LHCN-M2 (cell line): ENCODE results near the gene RAMP3. TPM values are rescaled to one million over a fixed set of nuclear protein-coding genes. Genes with fewer than 3 reads are reported as not detected.
"Not testable (repeated sequence)": the region's sequence is repeated elsewhere in the genome, so short reads cannot be mapped to it uniquely, and the experiment has no call there.

Source experiments
- DNase-seq: peaks from one replicate; pipeline ENCODE4 v3.0.0-alpha.2; 2012; ENCODE audit warnings: low read depth
- polyA plus RNA-seq: library from polyadenylated mRNA; unstranded; fragments of >200 nt; gene quantifications from one replicate; pipeline ENCODE4 v1.2.1, GENCODE V29; 2012; ENCODE audit warnings: missing spikeins
- total RNA-seq: library from RNA; depleted of rRNA; stranded (reverse); fragments of >200 nt; gene quantifications from 2 replicates; pipeline ENCODE4 v1.2.3, GENCODE V29; 2014; rRNA removed

RAMP3 gene
- total RNA-seq, result not detected in 2 replicates
- not detected for polyA plus RNA-seq

GRCh38 chr7:45157653-45158401 lies at the start of gene RAMP3:
Gene RAMP3 (plus strand): TSS chr7:45157791. CDS start chr7:45157829, 38 bp downstream.
- DNase-seq, result no peak

GRCh38 chr7:45108863-45109262 lies 48.7 kb upstream of the RAMP3 start:
- no peak for DNase-seq

- peak; percentile 95 for DNase-seq
Measured at GRCh38 chr7:45111298-45112223, 46.0 kb upstream of the RAMP3 start, which contains the start of gene TBRG4. Gene TBRG4 (minus strand): TSS chr7:45111697. CDS start chr7:45109237, 2,460 bp downstream.

- DNase-seq, result no peak
Measured at GRCh38 chr7:45112648-45113047, 44.9 kb upstream of the RAMP3 start.

GRCh38 chr7:45114257-45114656 lies 43.3 kb upstream of the RAMP3 start:
- DNase-seq, result not testable (repeated sequence)

GRCh38 chr7:45114926-45115325 lies 42.7 kb upstream of the RAMP3 start:
- DNase-seq, result no peak

- DNase-seq, result no peak
Measured at GRCh38 chr7:45116048-45116447, 41.5 kb upstream of the RAMP3 start.

- no peak for DNase-seq
Measured at GRCh38 chr7:45117582-45117981, 40.0 kb upstream of the RAMP3 start.

- DNase-seq, result no peak
Measured at GRCh38 chr7:45118292-45118691, 39.3 kb upstream of the RAMP3 start.

GRCh38 chr7:45118889-45119331 lies 38.7 kb upstream of the RAMP3 start:
- DNase-seq, result no peak

- DNase-seq, result no peak
Measured at GRCh38 chr7:45119550-45119949, 38.0 kb upstream of the RAMP3 start.

GRCh38 chr7:45122975-45123860 lies 34.4 kb upstream of the RAMP3 start:
- DNase-seq, result no peak

GRCh38 chr7:45123913-45124710 lies 33.5 kb upstream of the RAMP3 start:
- no peak for DNase-seq

GRCh38 chr7:45125193-45125904 lies 32.2 kb upstream of the RAMP3 start:
- no peak for DNase-seq

- DNase-seq, result no peak
Measured at GRCh38 chr7:45126201-45126600, 31.4 kb upstream of the RAMP3 start.

- DNase-seq, result no peak
Measured at GRCh38 chr7:45126920-45127319, 30.7 kb upstream of the RAMP3 start.

- DNase-seq, result no peak
Measured at GRCh38 chr7:45129181-45129800, 28.3 kb upstream of the RAMP3 start.

GRCh38 chr7:45129906-45130305 lies 27.7 kb upstream of the RAMP3 start:
- DNase-seq, result no peak

GRCh38 chr7:45130910-45131309 lies 26.7 kb upstream of the RAMP3 start:
- DNase-seq, result no peak
